Thoracic aorta (tissue), 2 donors: ENCODE measurements around the gene MED28. TPM values are rescaled to one million over a fixed set of nuclear protein-coding genes. Genes with fewer than 3 reads are reported as not detected.

ENCODE experiments used
- ATAC-seq: fragments of 150-250 bp; one replicate; pipeline ENCODE4 v1.8.0; 2017; ENCODE audit warnings: low read depth; ENCODE audit not compliant: insufficient number of reproducible peaks, low FRiP score
- DNase-seq: peaks from one replicate; pipeline ENCODE4 v3.0.0-alpha.2; 2020; ENCODE audit warnings: low spot score
- H3K27ac ChIP-seq, 2 donors: fragments of 200-600 bp; sonication (generic); 1 replicate in 1 of 2; 2 replicates in 1 of 2; pipeline ENCODE4 v1.5.1; 2016; ENCODE audit warnings: mild to moderate bottlenecking in 2 of 2, moderate library complexity in 2 of 2
- H3K27me3 ChIP-seq: fragments of 200-600 bp; sonication (generic); replicated peaks from 2 replicates; pipeline ENCODE4 v1.6.0; 2016; ENCODE audit warnings: mild to moderate bottlenecking; ENCODE audit not compliant: insufficient read depth
- H3K36me3 ChIP-seq: fragments of 200-600 bp; sonication (generic); one replicate; pipeline ENCODE4 v1.5.1; 2016
- H3K4me1 ChIP-seq, 2 donors: fragments of 200-600 bp; sonication (generic); 1 replicate in 1 of 2; 2 replicates in 1 of 2; pipeline versions ENCODE4 v1.5.1 to v1.6.0; 2016; ENCODE audit warnings: low read depth in 2 of 2, mild to moderate bottlenecking in 1 of 2; ENCODE audit not compliant: control insufficient read depth in 1 of 2
- H3K4me3 ChIP-seq: fragments of 200-600 bp; sonication (generic); 2 replicates; pipeline ENCODE4 v1.5.1; 2016; ENCODE audit warnings: mild to moderate bottlenecking
- H3K9me3 ChIP-seq: fragments of 200-600 bp; sonication (generic); 2 replicates; pipeline ENCODE4 v1.5.1; 2016
- CTCF ChIP-seq: fragments of 200-600 bp; sonication (generic); IDR thresholded peaks from one replicate; pipeline ENCODE4 v1.5.1; 2019; ENCODE audit warnings: antibody characterized with exemption
- total RNA-seq, 2 donors: library from RNA; depleted of rRNA; stranded (reverse); fragments of >200 nt; gene quantifications; one replicate each; pipeline versions ENCODE4 v1.1.0 to v1.2.3, GENCODE V29; 2016

MED28 gene
- total RNA-seq, 2 donors from 2014 or later, result 14.5 to 22.8 TPM

DNA sequence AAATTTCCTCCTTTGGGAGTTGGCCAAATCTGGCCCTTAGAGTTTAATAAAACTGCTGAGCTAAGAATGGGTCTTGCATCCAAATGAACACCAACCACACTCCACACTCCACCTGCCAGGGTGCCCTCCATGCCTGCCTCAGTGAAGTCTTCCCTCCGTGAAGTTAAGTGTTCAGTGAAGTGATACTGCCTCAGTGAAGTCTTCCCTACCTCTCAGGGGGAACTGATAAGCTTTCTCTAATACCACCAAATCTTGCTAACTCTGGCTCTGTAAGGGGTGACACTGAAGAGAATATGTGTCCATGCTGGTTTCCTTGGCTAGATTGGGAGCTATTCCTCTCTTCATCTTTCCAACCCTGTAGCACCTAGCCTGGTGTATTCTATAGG is 27.9 kb downstream of the MED28 start:
- no peak for DNase-seq
- Histone ChIP-seq H3K27me3 (no peaks in the 10 kb centered on the region), H3K36me3 (no peaks in the 10 kb centered on the region), H3K27ac (no peak overlapping the region), H3K4me3 (no peak overlapping the region), H3K9me3 (no peaks in the 10 kb centered on the region), H3K4me1 (no peaks in the 10 kb centered on the region)
- no peak for TF ChIP-seq CTCF
- no peak for ATAC-seq

DNA sequence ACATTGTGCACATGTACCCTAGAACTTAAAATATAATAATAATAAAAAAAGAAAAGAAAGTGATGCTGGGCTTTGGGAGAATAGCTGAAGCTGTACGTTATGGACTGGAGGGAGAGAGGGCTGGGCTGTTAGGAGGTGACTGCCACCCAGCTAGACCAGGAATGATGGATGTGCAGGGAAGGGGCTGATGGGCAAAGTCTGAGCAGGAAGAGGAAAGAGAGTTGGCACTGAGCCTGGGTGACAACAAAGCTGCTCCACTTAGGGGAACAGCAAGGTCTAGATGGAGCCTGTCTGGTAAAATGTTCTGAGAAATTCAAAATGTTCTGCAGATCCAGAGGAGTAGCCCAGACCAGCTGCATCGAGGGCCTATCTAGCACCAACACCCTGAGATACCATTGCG is 32.3 kb downstream of the MED28 start:
- no peak overlapping the region for H3K4me3 ChIP-seq
- H3K4me1 ChIP-seq, result no peaks in the 10 kb centered on the region
- DNase-seq (no peak), ATAC-seq (no peak)
- TF ChIP-seq CTCF, result no peak
- no peaks in the 10 kb centered on the region for H3K36me3 ChIP-seq
- H3K27me3 ChIP-seq, result no peaks in the 10 kb centered on the region
- H3K9me3 ChIP-seq, result no peaks in the 10 kb centered on the region
- H3K27ac ChIP-seq, result no peak overlapping the region

- no peaks in the 10 kb centered on the region for H3K9me3 ChIP-seq
- H3K27ac ChIP-seq, result no peak overlapping the region
- no peak for TF ChIP-seq CTCF
- no peak for DNase-seq
- no peak for ATAC-seq
- no peaks in the 10 kb centered on the region for H3K4me1 ChIP-seq
- no peaks in the 10 kb centered on the region for H3K27me3 ChIP-seq
- H3K36me3 ChIP-seq, result no peaks in the 10 kb centered on the region
- no peak overlapping the region for H3K4me3 ChIP-seq
Observed at GRCh38 chr4:17647176-17647806, 32.9 kb downstream of the MED28 start.

DNA sequence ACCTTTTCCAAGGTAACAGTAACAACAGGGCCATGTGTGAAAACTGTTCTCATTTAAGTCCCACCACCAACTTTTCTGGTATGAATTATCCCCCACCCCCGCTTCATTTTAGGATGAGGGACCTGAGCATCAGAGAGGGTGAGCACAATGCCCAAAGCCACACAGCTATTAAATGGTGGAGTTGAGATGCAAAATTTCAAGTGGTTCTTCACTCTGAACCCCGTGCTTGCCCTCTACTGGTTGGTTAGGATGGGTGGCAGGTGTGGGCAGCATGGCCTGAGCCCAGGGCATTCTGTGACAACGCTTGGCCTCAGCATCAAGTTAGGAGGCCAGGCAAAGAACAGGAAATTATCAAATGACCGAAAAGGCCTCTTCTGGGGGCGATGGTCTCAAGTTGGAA is 33.5 kb downstream of the MED28 start:
- no peaks in the 10 kb centered on the region for H3K27me3 ChIP-seq
- H3K9me3 ChIP-seq, result no peaks in the 10 kb centered on the region
- no peak overlapping the region for H3K27ac ChIP-seq
- DNase-seq (no peak), ATAC-seq (no peak)
- no peaks in the 10 kb centered on the region for H3K4me1 ChIP-seq
- H3K4me3 ChIP-seq, result no peak overlapping the region
- H3K36me3 ChIP-seq, result no peaks in the 10 kb centered on the region
- no peak for TF ChIP-seq CTCF

DNA sequence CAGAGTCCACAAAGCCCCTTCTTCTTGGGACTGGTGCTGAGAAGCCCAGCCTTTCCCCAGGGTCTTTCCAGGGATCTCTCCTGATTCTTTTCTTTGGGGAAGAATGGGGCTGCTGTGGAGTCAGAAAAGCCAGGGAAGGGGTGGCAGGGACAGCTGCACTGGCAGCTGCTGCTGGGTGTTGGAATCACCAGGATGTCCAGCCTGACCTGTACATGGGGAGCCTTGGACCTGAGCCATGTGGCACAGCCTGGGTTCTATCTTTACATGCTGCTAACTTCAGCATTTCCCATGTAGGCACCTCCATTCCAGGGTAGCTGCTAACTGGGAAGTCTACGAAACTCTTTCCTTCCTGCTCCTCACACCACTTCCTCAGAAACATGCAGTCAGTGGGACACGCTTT is 36.0 kb downstream of the MED28 start:
- Histone ChIP-seq H3K4me1 (no peaks in the 10 kb centered on the region), H3K4me3 (no peak overlapping the region), H3K27ac (no peak overlapping the region), H3K27me3 (no peaks in the 10 kb centered on the region), H3K9me3 (no peaks in the 10 kb centered on the region), H3K36me3 (no peaks in the 10 kb centered on the region)
- TF ChIP-seq CTCF, result no peak
- DNase-seq (no peak), ATAC-seq (no peak)
